T-helper 2 cell treated with Interferon-gamma antibody and Interleukin-4, amounts not matched to agents 5 μg/mL and 100 μg/mL, for 36 hours (primary cell): ENCODE data around the gene IRAK1.
A peak's percentile ranks its signal among the peaks of the same experiment; 100 is the strongest.
"Not testable (repeated sequence)": the region's sequence is repeated elsewhere in the genome, so short reads cannot be mapped to it uniquely, and the experiment has no call there.

Experiments used
- DNase-seq: peaks from one replicate; pipeline ENCODE4 v3.0.0; 2021; ENCODE audit warnings: low spot score
- H3K27ac Mint-ChIP-seq: one replicate; pipeline ENCODE4 v1.8.0; 2021; ENCODE audit warnings: mild to moderate bottlenecking, mixed read lengths
- H3K27me3 Mint-ChIP-seq: one replicate; pipeline ENCODE4 v1.8.0; 2021; ENCODE audit warnings: low read depth, mixed read lengths
- H3K36me3 Mint-ChIP-seq: one replicate; pipeline ENCODE4 v1.8.0; 2021; ENCODE audit warnings: low read depth, mixed read lengths
- H3K4me1 Mint-ChIP-seq: one replicate; pipeline ENCODE4 v1.8.0; 2021; ENCODE audit warnings: low read depth, mixed read lengths
- H3K4me3 Mint-ChIP-seq: one replicate; pipeline ENCODE4 v1.8.0; 2022; ENCODE audit warnings: mild to moderate bottlenecking, moderate library complexity, mixed read lengths
- H3K9me3 Mint-ChIP-seq: one replicate; pipeline ENCODE4 v1.8.0; 2021; ENCODE audit warnings: mixed read lengths

Gene IRAK1

DNA sequence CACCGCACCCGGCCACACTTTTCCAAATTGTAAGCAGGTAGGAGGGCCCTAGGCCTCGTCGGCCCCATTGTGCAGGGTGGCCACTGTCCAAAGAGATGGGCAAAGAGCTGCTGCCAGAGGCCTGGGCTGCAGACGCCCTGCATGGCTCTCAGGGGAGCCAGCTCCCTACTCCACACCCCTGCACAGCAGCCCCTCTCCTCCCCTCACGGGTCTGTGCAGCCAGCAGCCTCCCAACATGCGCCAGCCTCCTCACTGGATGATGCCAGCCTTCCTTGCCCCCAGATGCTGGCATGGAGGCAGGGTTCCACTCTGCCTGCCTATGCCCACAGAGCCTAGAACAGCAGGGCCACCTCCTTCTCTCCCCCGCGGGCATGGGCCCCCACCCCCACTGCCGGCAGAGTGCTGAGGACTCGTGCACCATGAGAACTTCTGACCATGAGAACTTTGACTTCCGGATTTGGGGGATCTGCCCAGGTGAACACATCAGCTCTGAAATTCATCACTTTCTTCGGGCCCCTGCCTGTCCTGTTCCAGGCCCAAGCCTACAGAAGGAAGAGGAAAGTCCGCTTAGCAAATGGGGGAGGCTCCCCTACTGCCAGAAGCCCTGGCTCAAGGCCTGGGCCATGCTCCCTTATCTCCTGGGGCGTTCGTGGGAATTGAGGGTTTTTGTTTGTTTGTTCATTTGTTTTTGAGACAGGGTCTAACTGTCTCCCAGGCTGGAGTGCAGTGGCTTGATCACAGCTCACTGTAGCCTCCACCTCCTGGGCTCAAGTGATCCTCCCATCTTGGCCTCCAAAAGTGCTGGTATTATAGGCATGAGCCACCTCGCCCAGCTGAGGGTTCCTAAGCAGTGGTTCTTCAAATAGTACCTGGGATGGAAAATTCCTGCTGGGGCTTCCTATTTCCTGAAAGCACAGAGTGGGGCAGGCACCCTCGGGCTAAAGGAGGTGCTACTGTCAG, 8.0 kb downstream of the IRAK1 start:
- H3K27me3 Mint-ChIP-seq, result no peaks in the 10 kb centered on the region
- H3K27ac Mint-ChIP-seq, result no peak overlapping the region
- no peak for DNase-seq
- H3K36me3 Mint-ChIP-seq, result peaks cover 23% of the 10 kb centered on the region
- H3K4me3 Mint-ChIP-seq, result no peak overlapping the region
- peaks cover 4% of the 10 kb centered on the region for H3K4me1 Mint-ChIP-seq
- H3K9me3 Mint-ChIP-seq, result no peaks in the 10 kb centered on the region

- Mint-ChIP-seq H3K9me3 (no peaks in the 10 kb centered on the region), H3K4me3 (no peak overlapping the region), H3K4me1 (peaks cover 4% of the 10 kb centered on the region), H3K27me3 (no peaks in the 10 kb centered on the region), H3K36me3 (peaks cover 26% of the 10 kb centered on the region), H3K27ac (no peak overlapping the region)
- DNase-seq, result no peak
Observed at GRCh38 chrX:154010330-154011087, 9.2 kb downstream of the IRAK1 start.

- Mint-ChIP-seq H3K4me3 (no peak overlapping the region), H3K27ac (no peak overlapping the region), H3K36me3 (peaks cover 23% of the 10 kb centered on the region), H3K9me3 (no peaks in the 10 kb centered on the region), H3K4me1 (peaks cover 3% of the 10 kb centered on the region), H3K27me3 (no peaks in the 10 kb centered on the region)
- no peak for DNase-seq
Observed at GRCh38 chrX:154008521-154008920, 11.2 kb downstream of the IRAK1 start.

GRCh38 chrX:154006947-154007346, 12.8 kb downstream of the IRAK1 start:
- no peak for DNase-seq
- Mint-ChIP-seq H3K36me3 (peaks cover 24% of the 10 kb centered on the region), H3K4me3 (no peak overlapping the region), H3K27ac (no peak overlapping the region), H3K9me3 (no peaks in the 10 kb centered on the region), H3K27me3 (no peaks in the 10 kb centered on the region), H3K4me1 (peaks cover 6% of the 10 kb centered on the region)

- no peak for DNase-seq
- no peaks in the 10 kb centered on the region for H3K27me3 Mint-ChIP-seq
- H3K4me3 Mint-ChIP-seq, result no peak overlapping the region
- peaks cover 11% of the 10 kb centered on the region for H3K4me1 Mint-ChIP-seq
- H3K9me3 Mint-ChIP-seq, result no peaks in the 10 kb centered on the region
- H3K27ac Mint-ChIP-seq, result no peak overlapping the region
- H3K36me3 Mint-ChIP-seq, result peaks cover 24% of the 10 kb centered on the region
Observed at GRCh38 chrX:154004315-154004714, 15.4 kb downstream of the IRAK1 start.

GRCh38 chrX:154002215-154002719, 17.4 kb downstream of the IRAK1 start:
- no peaks in the 10 kb centered on the region for H3K27me3 Mint-ChIP-seq
- peak overlapping the region; percentile 61 for H3K4me3 Mint-ChIP-seq
- H3K9me3 Mint-ChIP-seq, result no peaks in the 10 kb centered on the region
- peak overlapping the region; percentile 87 for H3K27ac Mint-ChIP-seq
- peak; percentile 23 for DNase-seq
- H3K36me3 Mint-ChIP-seq, result peaks cover 14% of the 10 kb centered on the region
- H3K4me1 Mint-ChIP-seq, result peaks cover 11% of the 10 kb centered on the region

DNA sequence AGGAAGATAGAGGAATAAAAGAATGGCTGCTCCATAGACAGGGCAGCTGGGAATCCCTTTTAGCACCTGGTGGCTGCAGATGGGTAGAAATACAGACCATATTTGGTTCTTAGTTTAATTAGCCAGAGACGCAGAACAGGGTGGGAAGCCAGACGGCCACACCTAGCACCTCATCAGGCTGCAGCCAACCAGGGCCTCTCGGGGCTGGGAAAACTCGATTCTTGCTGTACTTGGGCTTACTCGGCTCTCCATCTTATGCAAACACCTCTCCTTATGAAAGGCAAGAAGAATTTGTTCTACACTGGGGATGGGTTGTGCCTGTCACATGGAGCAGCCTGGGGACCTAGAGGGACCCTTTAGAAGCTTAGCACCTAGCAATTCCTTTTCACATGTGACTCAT, 19.7 kb downstream of the IRAK1 start:
- H3K4me3 Mint-ChIP-seq, result no peak overlapping the region
- no peak for DNase-seq
- peaks cover 6% of the 10 kb centered on the region for H3K36me3 Mint-ChIP-seq
- H3K27ac Mint-ChIP-seq, result no peak overlapping the region
- no peaks in the 10 kb centered on the region for H3K9me3 Mint-ChIP-seq
- H3K4me1 Mint-ChIP-seq, result peaks cover 11% of the 10 kb centered on the region
- no peaks in the 10 kb centered on the region for H3K27me3 Mint-ChIP-seq

DNA sequence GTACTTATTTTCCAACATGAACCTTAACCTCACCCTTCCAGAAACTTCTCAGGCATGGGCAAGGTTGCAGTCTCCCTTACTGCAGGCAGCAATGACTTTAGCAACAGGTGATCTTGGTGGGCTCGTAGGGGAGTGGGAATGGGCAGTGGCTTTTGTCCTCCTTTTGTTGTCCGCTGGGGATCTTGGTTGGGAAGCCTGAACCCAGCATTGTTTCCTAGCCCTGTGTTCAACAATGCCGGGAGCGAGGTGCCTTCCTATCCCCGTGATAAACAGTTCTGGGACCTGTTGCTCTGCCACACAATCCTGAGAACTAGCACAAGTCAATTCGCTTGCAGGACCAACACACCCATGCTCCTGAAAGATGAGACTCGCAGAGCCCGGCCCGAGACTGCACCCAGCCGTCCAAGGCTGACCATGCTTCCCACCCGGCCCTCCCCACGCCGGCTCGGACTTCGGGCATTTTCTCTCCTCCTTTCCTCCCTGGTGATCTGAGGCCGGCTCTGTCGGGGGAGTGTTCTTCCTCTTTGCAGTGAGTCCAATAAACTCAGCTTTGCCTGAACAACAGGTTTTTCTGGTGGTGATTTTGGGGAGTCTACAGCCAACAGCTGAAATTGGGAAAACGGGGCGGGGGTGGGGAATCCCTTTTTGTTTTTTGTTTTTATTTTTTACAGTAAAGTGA, 20.2 kb downstream of the IRAK1 start:
- Mint-ChIP-seq H3K4me3 (no peak overlapping the region), H3K4me1 (peaks cover 10% of the 10 kb centered on the region), H3K27ac (no peak overlapping the region), H3K36me3 (peaks cover 6% of the 10 kb centered on the region), H3K27me3 (no peaks in the 10 kb centered on the region), H3K9me3 (no peaks in the 10 kb centered on the region)
- no peak for DNase-seq

GRCh38 chrX:153995504-153995903, 24.2 kb downstream of the IRAK1 start:
- DNase-seq, result no peak
- no peaks in the 10 kb centered on the region for H3K4me1 Mint-ChIP-seq
- no peak overlapping the region for H3K27ac Mint-ChIP-seq
- no peaks in the 10 kb centered on the region for H3K9me3 Mint-ChIP-seq
- H3K4me3 Mint-ChIP-seq, result no peak overlapping the region
- no peaks in the 10 kb centered on the region for H3K27me3 Mint-ChIP-seq
- H3K36me3 Mint-ChIP-seq, result no peaks in the 10 kb centered on the region

- H3K9me3 Mint-ChIP-seq, H3K27me3 Mint-ChIP-seq, H3K27ac Mint-ChIP-seq, DNase-seq, H3K4me3 Mint-ChIP-seq, H3K36me3 Mint-ChIP-seq, H3K4me1 Mint-ChIP-seq: not testable (repeated sequence)
Observed at GRCh38 chrX:153994398-153994797, 25.3 kb downstream of the IRAK1 start.

DNA sequence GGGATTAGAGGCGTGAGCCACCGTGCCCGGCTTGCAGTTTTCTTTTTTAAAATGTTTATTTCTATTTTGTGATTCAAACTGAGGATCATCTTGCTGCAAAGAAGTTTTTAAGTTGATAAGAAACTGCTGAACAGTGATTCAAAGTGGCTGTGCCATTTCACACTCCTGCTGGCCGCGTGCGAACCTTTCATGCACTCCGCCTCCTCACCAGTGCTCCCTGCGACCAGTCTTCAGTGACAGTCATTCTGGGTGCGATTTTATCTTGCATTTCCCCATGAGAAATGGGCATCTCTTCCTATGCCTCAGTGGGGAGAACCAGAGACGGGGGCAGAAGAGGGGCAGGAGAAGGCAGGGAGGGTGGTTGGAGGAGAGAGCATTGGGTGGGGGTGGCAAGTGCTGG, 25.7 kb downstream of the IRAK1 start:
- Mint-ChIP-seq H3K27me3 (no peaks in the 10 kb centered on the region), H3K9me3 (no peaks in the 10 kb centered on the region), H3K27ac (no peak overlapping the region), H3K4me1 (peaks cover 6% of the 10 kb centered on the region), H3K4me3 (no peak overlapping the region), H3K36me3 (no peaks in the 10 kb centered on the region)
- no peak for DNase-seq

DNA sequence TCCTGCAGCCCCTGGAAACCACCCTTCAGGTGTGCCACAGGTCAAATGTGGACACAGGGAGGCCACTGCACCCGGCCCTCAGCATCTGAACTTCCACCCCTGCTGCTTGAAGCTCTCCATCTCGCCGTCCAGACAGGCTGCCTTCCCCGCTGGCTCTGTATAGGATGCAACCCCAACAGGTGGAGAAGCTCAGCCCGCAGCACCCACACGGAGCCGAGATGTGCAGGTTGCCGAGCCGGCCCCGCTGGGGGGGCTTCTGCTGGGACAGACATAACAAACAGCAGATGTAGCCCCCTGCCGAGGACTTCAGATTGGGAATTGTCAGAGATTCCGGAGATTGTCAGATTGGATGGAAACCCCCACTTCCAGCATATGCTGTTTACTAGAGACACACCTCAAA, 26.6 kb downstream of the IRAK1 start:
- no peak for DNase-seq
- no peaks in the 10 kb centered on the region for H3K9me3 Mint-ChIP-seq

GRCh38 chrX:153992180-153992579, 27.5 kb downstream of the IRAK1 start:
- Mint-ChIP-seq H3K4me1 (peaks cover 6% of the 10 kb centered on the region), H3K27ac (no peak overlapping the region), H3K9me3 (no peaks in the 10 kb centered on the region), H3K4me3 (no peak overlapping the region), H3K36me3 (no peaks in the 10 kb centered on the region), H3K27me3 (no peaks in the 10 kb centered on the region)
- no peak for DNase-seq

More for the DNA sequence above, 26.6 kb downstream of the IRAK1 start:
- Mint-ChIP-seq H3K36me3 (no peaks in the 10 kb centered on the region), H3K27me3 (no peaks in the 10 kb centered on the region), H3K27ac (no peak overlapping the region), H3K4me1 (peaks cover 6% of the 10 kb centered on the region), H3K4me3 (no peak overlapping the region)
